Measurements from ENCODE around the gene NPAS3.

NPAS3 gene

GRCh38 chr14:33676891-33677290 is 738.2 kb downstream of the NPAS3 start:
- no peak for DNase-seq (ENCODE audit: low read depth in 2 of 2)

GRCh38 chr14:33678005-33678404 is 739.3 kb downstream of the NPAS3 start:
- no peak for DNase-seq (ENCODE audit: low read depth in 2 of 2)

GRCh38 chr14:33679025-33679424 is 740.3 kb downstream of the NPAS3 start:
- no peak for DNase-seq (ENCODE audit: low read depth in 2 of 2)

- DNase-seq (ENCODE audit: low read depth in 2 of 2) = no peak
These were observed 741.0 kb downstream of the NPAS3 start for GRCh38 chr14:33679461-33680225.

- DNase-seq (ENCODE audit: low read depth in 2 of 2) = no peak
These were observed 742.2 kb downstream of the NPAS3 start for GRCh38 chr14:33680873-33681272.

- DNase-seq (ENCODE audit: low read depth in 2 of 2) = no peak
These were observed 744.1 kb downstream of the NPAS3 start for GRCh38 chr14:33682760-33683159.

GRCh38 chr14:33685026-33685425 is 746.3 kb downstream of the NPAS3 start:
- no peak for DNase-seq (ENCODE audit: low read depth in 2 of 2)

- DNase-seq (ENCODE audit: low read depth in 2 of 2) = no peak
These were observed 747.0 kb downstream of the NPAS3 start for GRCh38 chr14:33685698-33686097.

GRCh38 chr14:33686218-33686617 is 747.5 kb downstream of the NPAS3 start:
- no peak for DNase-seq (ENCODE audit: low read depth in 2 of 2)

GRCh38 chr14:33686856-33687255 is 748.2 kb downstream of the NPAS3 start:
- no peak for DNase-seq (ENCODE audit: low read depth in 2 of 2)

- no peak for DNase-seq (ENCODE audit: low read depth in 2 of 2)
These were observed 751.0 kb downstream of the NPAS3 start for GRCh38 chr14:33689680-33690079.

GRCh38 chr14:33691907-33692306 is 753.2 kb downstream of the NPAS3 start:
- no peak for DNase-seq (ENCODE audit: low read depth in 2 of 2)

- DNase-seq (ENCODE audit: low read depth in 2 of 2) = no peak
These were observed 754.1 kb downstream of the NPAS3 start for GRCh38 chr14:33692762-33693161.

- DNase-seq (ENCODE audit: low read depth in 2 of 2) = no peak
These were observed 754.6 kb downstream of the NPAS3 start for GRCh38 chr14:33693237-33693636.

GRCh38 chr14:33696165-33696564 is 757.5 kb downstream of the NPAS3 start:
- no peak for DNase-seq (ENCODE audit: low read depth in 2 of 2)

GRCh38 chr14:33699300-33699983 is 760.8 kb downstream of the NPAS3 start:
- no peak for DNase-seq (ENCODE audit: low read depth in 2 of 2)

GRCh38 chr14:33700052-33700451 is 761.4 kb downstream of the NPAS3 start:
- no peak for DNase-seq (ENCODE audit: low read depth in 2 of 2)

- DNase-seq (ENCODE audit: low read depth in 2 of 2) = no peak
These were observed 763.6 kb downstream of the NPAS3 start for GRCh38 chr14:33702293-33702692.

GRCh38 chr14:33704481-33704880 is 765.8 kb downstream of the NPAS3 start:
- no peak for DNase-seq (ENCODE audit: low read depth in 2 of 2)

- DNase-seq (ENCODE audit: low read depth in 2 of 2) = no peak
These were observed 766.8 kb downstream of the NPAS3 start for GRCh38 chr14:33705490-33705889.

- DNase-seq (ENCODE audit: low read depth in 2 of 2) = no peak
These were observed 769.0 kb downstream of the NPAS3 start for GRCh38 chr14:33707716-33708115.

- no peak for DNase-seq (ENCODE audit: low read depth in 2 of 2)
These were observed 770.6 kb downstream of the NPAS3 start for GRCh38 chr14:33709283-33709682.

- no peak for DNase-seq (ENCODE audit: low read depth in 2 of 2)
These were observed 771.0 kb downstream of the NPAS3 start for GRCh38 chr14:33709711-33710110.
